Aorta (tissue), 5 donors: ENCODE measurements around the gene BACE2. TPM values are rescaled to one million over a fixed set of nuclear protein-coding genes. Genes with fewer than 3 reads are reported as not detected.
A peak's percentile ranks its signal among the peaks of the same experiment; 100 is the strongest.

Experiments
- ATAC-seq: fragments of 200-7000 bp; cut with Tn5 transposase; one replicate; pipeline ENCODE4 v1.9.1; 2022; ENCODE audit warnings: moderate library complexity; ENCODE audit not compliant: low FRiP score
- DNase-seq, 2 donors: peaks; one replicate each; pipeline ENCODE4 v3.0.0-alpha.2; 2020
- H3K27ac ChIP-seq, 2 donors: one replicate each; pipeline ENCODE4 v1.5.1; 2013; ENCODE audit warnings: low read length in 2 of 2, mild to moderate bottlenecking in 2 of 2, moderate library complexity in 2 of 2, control low read depth in 1 of 2, inconsistent platforms in 1 of 2, low read depth in 1 of 2
- H3K27me3 ChIP-seq, 2 donors: one replicate each; pipeline ENCODE4 v1.6.1; 2013; ENCODE audit warnings: control low read depth in 1 of 2, low read length in 1 of 2, mild to moderate bottlenecking in 1 of 2, moderate library complexity in 1 of 2; ENCODE audit not compliant: insufficient read depth in 2 of 2, control insufficient read depth in 1 of 2
- H3K36me3 ChIP-seq, 2 donors: one replicate each; pipeline ENCODE4 v1.6.1; 2013; ENCODE audit warnings: control low read depth in 1 of 2, low read length in 1 of 2, mild to moderate bottlenecking in 1 of 2; ENCODE audit not compliant: insufficient read depth in 2 of 2, control insufficient read depth in 1 of 2
- H3K4me1 ChIP-seq, 2 donors: one replicate each; pipeline ENCODE4 v1.6.1; 2013; ENCODE audit warnings: low read length in 2 of 2, control low read depth in 1 of 2, mild to moderate bottlenecking in 1 of 2, moderate library complexity in 1 of 2; ENCODE audit not compliant: insufficient read depth in 2 of 2, control insufficient read depth in 1 of 2
- H3K4me3 ChIP-seq, 2 donors: one replicate each; pipeline ENCODE4 v1.5.1; 2013; ENCODE audit warnings: low read length in 2 of 2, control low read depth in 1 of 2, mild to moderate bottlenecking in 1 of 2
- H3K9me3 ChIP-seq: one replicate; pipeline ENCODE4 v1.6.1; 2013; ENCODE audit warnings: mild to moderate bottlenecking, low read length; ENCODE audit not compliant: control insufficient read depth
- WGBS, 2 donors: extraction: QIAGEN DNeasy Blood & Tissue Kit; methylation state at CpG; one replicate each; pipeline ENCODE4 v1.1.7; 2013; 5-methylcytosine and 5-hydroxymethylcytosine counted together
- intact Hi-C, 2 donors: fragments of 100-400 bp; cut with DNase I; formaldehyde crosslinking; loops; one replicate each; pipeline versions ENCODE4 v1.14.2 to v1.15.0; 2022
- polyA plus RNA-seq, 2 donors: library from polyadenylated mRNA; stranded (reverse); fragments of 200-250 nt; gene quantifications; one replicate each; pipeline ENCODE4 v1.2.3, GENCODE V29; 2013
- total RNA-seq, 2 donors: library from RNA; stranded (reverse); fragmentation: NEBNext Ultra II Directional; extraction: Animal tissue kit (Norgen Biotek cat#: 25700); gene quantifications; one replicate each; pipeline ENCODE4 v1.2.1, GENCODE V29; 2021
- donor health status: healthy with polysubstance abuse.
- donor health status: Bipolar disorder and iron deficiency.
- donor health status: DM: no; HTN: no; CAD: no.
- donor health status: DM: no; HTN: no; CAD: no.
- donor health status: DM: yes; HTN: yes; CAD: no.

Gene BACE2
- total and polyA plus RNA-seq, 4 donors: 26.2 to 151 (median 66.9) TPM

- DNase-seq: no peak
- no peak for ATAC-seq
- Histone ChIP-seq H3K4me3 (no peak overlapping the region), H3K36me3 (peaks cover 0 to 4% of the 10 kb centered on the region in 2 donors), H3K27me3 (no peaks in the 10 kb centered on the region), H3K4me1 (no peaks in the 10 kb centered on the region), H3K27ac (no peak overlapping the region), H3K9me3 (no peaks in the 10 kb centered on the region)
- intact Hi-C loops: no loop called here
- WGBS, 2 donors: 81 to 90% methylated on average over 7 of the region's 7 CpGs
These were observed 61.0 kb downstream of the BACE2 start for GRCh38 chr21:41228958-41229357.

- Histone ChIP-seq H3K4me3 (no peak overlapping the region), H3K4me1 (no peaks in the 10 kb centered on the region), H3K27me3 (no peaks in the 10 kb centered on the region), H3K9me3 (no peaks in the 10 kb centered on the region), H3K36me3 (peaks cover 0 to 4% of the 10 kb centered on the region in 2 donors), H3K27ac (no peak overlapping the region)
- intact Hi-C loops: no loop called here
- no peak for DNase-seq
- 98% methylated on average over 10 of the region's 10 CpGs for WGBS, 2 donors
- no peak for ATAC-seq
These were observed 61.7 kb downstream of the BACE2 start for GRCh38 chr21:41229509-41230248.

- Histone ChIP-seq H3K4me1 (no peaks in the 10 kb centered on the region), H3K27me3 (no peaks in the 10 kb centered on the region), H3K36me3 (peaks cover 0 to 4% of the 10 kb centered on the region in 2 donors), H3K27ac (no peak overlapping the region), H3K9me3 (no peaks in the 10 kb centered on the region), H3K4me3 (no peak overlapping the region)
- ATAC-seq (no peak), DNase-seq (no peak)
- WGBS, 2 donors: 88 to 92% methylated on average over 4 of the region's 4 CpGs
- intact Hi-C loops: no loop called here
These were observed 62.5 kb downstream of the BACE2 start for GRCh38 chr21:41230497-41230896.

- DNase-seq (no peak), ATAC-seq (no peak)
- WGBS, 2 donors: 89 to 90% methylated on average over 6 of the region's 6 CpGs
- peaks cover 0 to 4% of the 10 kb centered on the region in 2 donors for H3K36me3 ChIP-seq
- H3K27ac ChIP-seq: no peak overlapping the region
- H3K4me1 ChIP-seq: no peaks in the 10 kb centered on the region
- no peak overlapping the region for H3K4me3 ChIP-seq
- H3K27me3 ChIP-seq: no peaks in the 10 kb centered on the region
- H3K9me3 ChIP-seq: no peaks in the 10 kb centered on the region
- intact Hi-C loops: no loop called here
These were observed 63.1 kb downstream of the BACE2 start for GRCh38 chr21:41231060-41231459.

GRCh38 chr21:41232013-41232412 is 64.1 kb downstream of the BACE2 start:
- ATAC-seq: no peak
- H3K27me3 ChIP-seq: no peaks in the 10 kb centered on the region
- peaks cover 0 to 4% of the 10 kb centered on the region in 2 donors for H3K36me3 ChIP-seq
- no peaks in the 10 kb centered on the region for H3K4me1 ChIP-seq
- no peaks in the 10 kb centered on the region for H3K9me3 ChIP-seq
- no peak overlapping the region for H3K27ac ChIP-seq
- no peak overlapping the region for H3K4me3 ChIP-seq
- DNase-seq: no peak
- intact Hi-C loops: no loop called here
- 91 to 93% methylated on average over 10 of the region's 10 CpGs for WGBS, 2 donors

GRCh38 chr21:41233916-41234315 is 66.0 kb downstream of the BACE2 start:
- intact Hi-C loops: no loop called here
- no peak for ATAC-seq
- Histone ChIP-seq H3K36me3 (peaks cover 0 to 2% of the 10 kb centered on the region in 2 donors), H3K27me3 (no peaks in the 10 kb centered on the region), H3K27ac (no peak overlapping the region), H3K4me3 (no peak overlapping the region), H3K4me1 (peaks cover 0 to 1% of the 10 kb centered on the region in 2 donors), H3K9me3 (no peaks in the 10 kb centered on the region)
- 79 to 80% methylated on average over 6 of the region's 6 CpGs for WGBS, 2 donors
- DNase-seq: no peak

- intact Hi-C loops: no loop called here
These were observed 66.6 kb downstream of the BACE2 start for GRCh38 chr21:41234569-41234968.

GRCh38 chr21:41235201-41235600 is 67.2 kb downstream of the BACE2 start:
- ATAC-seq: no peak
- WGBS, 2 donors: 63% methylated on average over 3 of the region's 3 CpGs
- DNase-seq: no peak
- Histone ChIP-seq H3K27me3 (no peaks in the 10 kb centered on the region), H3K4me3 (no peak overlapping the region), H3K9me3 (no peaks in the 10 kb centered on the region), H3K27ac (no peak overlapping the region), H3K36me3 (no peaks in the 10 kb centered on the region), H3K4me1 (peaks cover 0 to 1% of the 10 kb centered on the region in 2 donors)
- intact Hi-C loops: loop anchor here in 1 of 2 donors (5.0 kb wide), 1 partner anchor 68 kb away; the partner anchor contains the start of gene BACE2

More at GRCh38 chr21:41234569-41234968, 66.6 kb downstream of the BACE2 start:
- Histone ChIP-seq H3K9me3 (no peaks in the 10 kb centered on the region), H3K27me3 (no peaks in the 10 kb centered on the region), H3K4me1 (peaks cover 0 to 1% of the 10 kb centered on the region in 2 donors), H3K36me3 (peaks cover 0 to under 1% of the 10 kb centered on the region in 2 donors), H3K27ac (no peak overlapping the region), H3K4me3 (no peak overlapping the region)
- DNase-seq: no peak
- no peak for ATAC-seq
- WGBS, 2 donors: 55 to 59% methylated on average over 5 of the region's 5 CpGs

GRCh38 chr21:41236352-41236973 is 68.5 kb downstream of the BACE2 start:
- ATAC-seq (no peak), DNase-seq (no peak)
- peak overlapping the region in 1 of 2 donors; percentile 38 for H3K27ac ChIP-seq
- WGBS, 2 donors: 93 to 95% methylated on average over 16 of the region's 16 CpGs
- H3K9me3 ChIP-seq: no peaks in the 10 kb centered on the region
- H3K4me3 ChIP-seq: no peak overlapping the region
- no peaks in the 10 kb centered on the region for H3K27me3 ChIP-seq
- no peaks in the 10 kb centered on the region for H3K36me3 ChIP-seq
- H3K4me1 ChIP-seq: peaks cover 0 to 1% of the 10 kb centered on the region in 2 donors
- intact Hi-C loops: loop anchor here in 1 of 2 donors (5.0 kb wide), 1 partner anchor 69 kb away; the partner anchor contains the start of gene BACE2
